CD4-positive, alpha-beta T cell treated with Interleukin-21 for 1 hour (primary cell): ENCODE data around the gene KDM4B.

Experiments
- DNase-seq: peaks from one replicate; pipeline ENCODE4 v3.0.0-alpha.2; 2020

KDM4B gene

DNA sequence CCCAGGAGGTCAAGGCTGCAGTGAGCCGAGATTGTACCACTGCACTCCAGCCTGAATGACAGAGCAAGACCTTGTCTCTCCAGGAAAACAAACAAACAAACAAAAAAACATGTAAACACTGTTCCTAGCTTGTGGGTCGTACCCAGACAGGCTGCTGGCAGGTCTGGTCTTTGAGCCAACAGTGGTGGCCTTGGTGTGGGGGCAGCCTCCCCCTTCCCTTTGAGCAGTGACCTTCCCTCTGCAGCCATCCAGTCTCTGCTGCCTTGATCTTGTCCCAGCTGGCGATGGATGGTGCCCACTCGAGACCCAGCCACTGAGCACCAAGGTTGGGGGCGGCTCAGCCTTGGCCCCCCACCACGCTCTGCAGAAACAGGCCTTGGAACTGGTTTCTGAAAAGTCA, 143.3 kb downstream of the KDM4B start:
- DNase-seq = no peak

DNA sequence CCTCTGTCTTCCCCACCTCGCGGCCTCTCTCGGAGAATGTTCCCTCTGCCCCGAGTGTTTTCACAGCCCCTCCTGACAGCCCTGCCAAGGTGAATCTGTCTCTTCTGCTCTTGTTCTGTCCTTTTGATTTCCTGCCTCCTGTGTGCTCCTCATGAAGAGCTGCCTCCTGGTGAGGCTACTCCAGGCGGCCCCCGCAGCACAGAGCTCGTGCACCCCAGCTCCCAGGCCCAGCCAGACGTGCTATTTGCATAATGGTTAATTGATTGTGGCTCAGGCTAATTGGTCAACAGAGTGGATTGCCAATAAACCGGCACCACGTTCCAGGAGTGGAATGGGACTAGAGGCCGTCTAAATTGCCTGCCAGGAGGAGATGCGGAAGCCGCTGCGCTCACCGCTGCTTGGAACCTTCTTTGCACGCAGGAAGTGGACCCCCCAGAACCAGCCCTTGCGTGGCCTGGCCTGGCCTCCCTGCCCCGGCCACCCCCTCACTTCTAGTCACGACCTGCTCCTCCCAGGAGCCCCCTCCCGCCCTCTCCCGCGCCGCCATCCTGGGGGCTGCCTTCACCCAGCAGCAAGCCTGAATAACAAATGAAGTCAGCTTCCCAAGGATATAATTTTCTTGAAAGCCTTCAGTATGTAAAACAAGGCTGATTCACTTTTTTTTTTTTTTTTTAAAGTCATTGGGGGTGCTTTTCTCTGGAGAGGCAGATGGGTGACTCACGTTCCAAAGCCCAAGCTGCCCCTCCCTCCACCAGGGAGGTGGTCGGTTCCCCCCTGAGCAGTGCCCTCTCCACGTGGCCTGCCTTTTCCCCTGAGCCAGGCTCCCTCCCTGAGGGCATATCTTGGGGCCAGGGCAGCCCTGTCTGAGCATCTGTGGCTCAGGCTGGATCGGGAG, 144.0 kb downstream of the KDM4B start:
- no peak for DNase-seq

DNA sequence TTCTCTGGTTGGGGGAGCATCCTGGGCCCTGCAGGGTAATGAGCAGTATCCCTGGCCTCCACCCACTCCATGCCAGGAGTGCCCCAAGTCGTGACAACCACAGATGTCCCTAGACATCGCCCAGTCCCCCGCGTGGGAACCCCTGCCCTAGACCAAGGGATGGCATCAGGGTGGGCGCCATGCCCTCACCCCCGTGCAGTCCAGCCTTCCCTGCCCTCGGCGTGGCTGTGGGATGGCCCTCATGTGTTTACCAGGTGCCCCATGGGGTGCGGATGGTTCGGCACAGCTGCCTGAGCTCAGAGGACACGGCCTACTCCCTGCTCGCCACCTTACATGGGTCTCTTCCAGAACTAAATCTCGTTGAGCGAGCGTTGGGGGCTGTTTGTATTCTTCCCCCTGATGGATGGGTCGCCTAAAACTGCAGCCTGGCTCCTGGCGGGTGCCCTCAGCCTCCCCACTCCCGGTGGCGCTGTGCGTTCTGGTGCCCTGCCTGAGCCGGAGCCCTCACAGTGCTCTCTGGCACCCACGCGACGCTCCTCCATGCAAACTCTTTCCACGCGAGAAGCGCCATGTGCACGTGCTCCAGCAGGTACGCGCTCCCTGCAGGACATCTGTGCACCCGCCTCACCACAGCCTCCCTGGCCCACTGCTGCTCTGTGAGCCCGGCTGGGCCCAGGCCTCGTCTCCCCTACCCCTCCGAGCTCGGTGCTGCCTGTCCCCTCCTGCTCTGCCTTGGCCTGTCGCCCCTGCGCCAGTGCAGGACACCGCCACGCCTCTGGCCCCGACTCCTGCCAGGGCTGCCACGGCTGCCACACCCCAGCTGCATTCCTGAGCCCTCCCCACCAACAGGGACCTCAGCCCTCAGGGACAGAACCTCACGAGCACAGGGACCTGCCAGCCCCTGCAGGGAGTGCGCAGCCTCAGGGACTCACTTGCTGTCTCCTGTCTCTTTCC, 145.0 kb downstream of the KDM4B start:
- DNase-seq = no peak

GRCh38 chr19:5114727-5115126, 145.8 kb downstream of the KDM4B start:
- no peak for DNase-seq

DNA sequence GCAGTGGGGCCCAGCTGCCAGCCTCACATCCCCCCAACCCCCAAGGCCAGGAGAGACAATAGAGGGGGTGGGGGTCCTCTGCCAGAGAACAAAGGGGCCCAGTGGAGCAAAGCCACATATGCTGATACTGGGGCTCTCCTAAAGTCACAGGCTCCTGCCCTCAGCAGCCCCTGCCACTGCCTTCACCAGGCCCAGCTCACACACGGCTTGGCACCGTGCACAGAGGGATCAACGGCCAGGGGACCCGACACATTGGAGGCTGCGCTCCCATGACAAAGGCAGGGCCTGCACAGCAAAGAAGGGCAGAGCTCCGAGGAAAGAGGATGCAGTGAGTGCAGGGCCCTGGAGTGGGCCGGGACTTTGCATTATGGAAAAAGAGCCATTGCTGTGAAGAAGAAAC, 146.4 kb downstream of the KDM4B start:
- no peak for DNase-seq

DNA sequence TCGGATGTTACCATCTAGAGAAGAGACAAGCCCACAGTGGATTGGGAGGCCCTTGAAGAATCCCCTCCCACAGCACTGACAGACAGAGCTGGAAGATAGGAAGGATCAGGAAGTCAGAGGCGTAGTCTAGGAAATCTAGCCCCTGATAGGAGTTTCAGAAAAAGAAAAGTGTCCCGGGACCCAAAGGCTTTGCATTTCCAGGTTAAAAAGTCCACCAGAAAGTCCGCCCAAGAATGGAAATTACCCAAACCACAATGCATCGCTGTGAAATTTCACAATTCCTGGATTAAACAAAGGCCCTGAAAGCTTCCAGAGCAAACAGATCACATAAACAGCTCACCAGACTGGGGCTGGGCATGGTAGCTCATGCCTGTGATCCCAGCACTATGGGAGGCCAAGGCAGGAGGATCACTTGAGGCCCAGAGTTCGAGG, 146.9 kb downstream of the KDM4B start:
- no peak for DNase-seq

- DNase-seq = no peak
These were observed 147.4 kb downstream of the KDM4B start for GRCh38 chr19:5116292-5116691.

GRCh38 chr19:5117421-5117820, 148.5 kb downstream of the KDM4B start:
- no peak for DNase-seq

DNA sequence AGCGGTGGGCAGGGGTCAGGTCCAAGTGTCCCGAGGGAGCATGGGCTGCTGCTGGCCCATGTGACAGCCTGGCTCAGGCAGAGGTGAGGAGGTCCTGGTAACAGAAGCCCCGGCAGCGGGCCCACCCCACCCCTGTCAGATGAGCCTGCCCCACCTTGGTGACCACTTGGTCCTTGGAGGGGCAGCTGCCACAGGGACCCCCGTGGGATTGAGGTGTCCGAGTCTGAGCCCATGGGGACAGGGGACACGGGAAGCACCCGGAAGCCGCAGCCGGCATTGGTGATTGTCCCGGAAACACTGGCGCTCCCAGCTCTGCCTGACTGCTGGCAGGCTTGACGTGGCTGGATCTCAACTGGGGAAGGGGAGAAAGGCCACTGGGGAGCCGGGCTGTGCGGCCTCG, 149.1 kb downstream of the KDM4B start:
- DNase-seq = no peak

DNA sequence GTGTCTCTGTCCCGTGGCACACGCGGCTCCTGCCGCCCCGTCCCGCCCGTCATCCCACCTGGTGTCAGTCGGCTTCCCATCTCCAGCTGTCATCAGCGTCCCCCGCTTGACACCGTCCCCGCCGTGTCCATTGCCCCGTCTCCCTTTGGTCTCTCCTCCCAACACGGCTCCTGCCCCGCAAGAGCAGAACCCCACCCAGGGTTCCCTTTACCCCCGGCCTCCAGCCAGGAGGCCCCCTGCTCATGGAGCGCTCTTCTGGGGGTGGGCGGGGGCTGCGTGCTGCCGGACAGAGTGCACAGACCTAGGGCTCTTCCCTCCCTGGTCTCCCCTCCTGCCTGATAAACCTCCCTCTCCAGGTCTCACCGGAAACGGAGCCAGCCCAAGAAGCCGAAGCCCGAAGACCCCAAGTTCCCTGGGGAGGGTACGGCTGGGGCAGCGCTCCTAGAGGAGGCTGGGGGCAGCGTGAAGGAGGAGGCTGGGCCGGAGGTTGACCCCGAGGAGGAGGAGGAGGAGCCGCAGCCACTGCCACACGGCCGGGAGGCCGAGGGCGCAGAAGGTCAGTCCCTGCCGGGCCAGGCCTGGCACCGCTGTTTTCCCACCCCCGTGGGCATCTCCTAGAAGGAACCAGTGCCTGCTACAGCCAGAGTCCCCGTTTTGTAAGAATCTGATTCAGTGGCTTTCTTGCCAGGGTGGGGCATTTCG, 150.5 kb downstream of the KDM4B start:
- no peak for DNase-seq

GRCh38 chr19:5120321-5120720, 151.4 kb downstream of the KDM4B start:
- DNase-seq = no peak

DNA sequence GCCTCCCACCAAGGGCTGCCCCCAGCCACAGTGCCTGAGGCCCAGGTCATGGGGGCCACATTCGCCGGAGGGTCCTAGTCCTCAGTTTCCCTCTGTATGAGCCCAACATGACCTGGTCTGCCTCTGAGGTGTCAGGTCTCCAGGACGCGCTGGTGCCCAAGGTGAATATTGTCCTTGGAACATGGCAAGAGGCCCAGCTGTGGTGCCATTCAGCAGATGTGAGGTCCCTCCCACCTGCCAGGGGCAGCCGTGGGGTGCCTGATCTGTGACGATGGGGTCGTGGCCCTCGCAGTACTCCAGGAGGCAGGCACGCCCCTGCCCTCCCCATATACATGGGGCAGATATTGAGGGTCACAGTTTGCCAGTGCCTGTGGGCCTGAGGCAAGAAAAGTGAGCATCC, 151.9 kb downstream of the KDM4B start:
- DNase-seq = no peak

- DNase-seq = no peak
These were observed 152.6 kb downstream of the KDM4B start for GRCh38 chr19:5121266-5122120.

DNA sequence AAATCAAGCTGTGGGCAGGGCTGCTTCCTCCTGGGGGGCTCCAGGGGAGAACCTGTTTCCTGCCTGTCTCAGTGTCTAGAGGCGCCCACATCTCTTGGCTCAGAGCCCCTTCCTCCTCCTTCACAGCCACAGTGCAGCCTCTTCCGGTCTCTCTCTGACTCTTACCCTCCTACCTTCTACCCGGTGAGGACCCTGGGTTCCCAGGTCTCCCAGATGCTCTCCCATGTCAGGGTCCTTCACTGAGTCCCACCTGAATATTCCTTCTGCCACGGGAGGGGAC, 153.1 kb downstream of the KDM4B start:
- no peak for DNase-seq

DNA sequence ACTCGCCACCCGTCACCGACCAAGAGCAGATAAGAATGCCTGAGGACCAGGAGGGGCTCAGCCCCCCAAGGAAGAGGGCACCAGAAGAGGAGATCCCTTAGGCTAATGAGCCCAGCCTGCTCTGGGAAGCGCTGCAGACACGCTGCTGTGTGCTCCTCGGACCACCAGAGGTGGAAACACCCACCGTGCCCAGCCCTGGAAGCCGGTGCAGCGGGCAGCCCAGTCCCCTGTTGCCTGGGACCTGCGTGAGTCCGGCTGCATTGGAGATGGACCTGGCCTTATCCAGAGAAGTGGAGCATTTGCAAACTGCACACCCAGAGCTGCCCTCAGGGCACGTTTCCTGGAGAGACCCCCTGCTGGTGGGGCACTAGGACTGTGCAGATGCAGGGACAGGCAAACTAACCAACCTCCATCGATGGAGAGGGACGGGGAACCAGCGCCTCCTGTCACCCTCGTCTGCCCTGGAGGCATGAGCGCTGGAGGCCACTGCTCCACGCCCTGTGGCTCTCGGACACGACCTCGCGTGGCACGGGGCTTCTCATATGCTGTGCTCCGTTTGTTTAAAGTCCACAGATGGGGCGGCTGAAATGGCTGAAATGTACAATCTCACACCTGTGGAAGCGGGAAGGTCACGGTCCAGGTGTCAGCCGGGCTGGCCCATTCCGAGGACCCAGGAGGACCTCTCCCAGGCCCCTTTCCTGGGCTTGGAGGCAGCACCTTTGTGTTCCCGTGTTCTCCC, 153.9 kb downstream of the KDM4B start:
- DNase-seq = no peak

GRCh38 chr19:5123646-5124045, 154.7 kb downstream of the KDM4B start:
- no peak for DNase-seq

DNA sequence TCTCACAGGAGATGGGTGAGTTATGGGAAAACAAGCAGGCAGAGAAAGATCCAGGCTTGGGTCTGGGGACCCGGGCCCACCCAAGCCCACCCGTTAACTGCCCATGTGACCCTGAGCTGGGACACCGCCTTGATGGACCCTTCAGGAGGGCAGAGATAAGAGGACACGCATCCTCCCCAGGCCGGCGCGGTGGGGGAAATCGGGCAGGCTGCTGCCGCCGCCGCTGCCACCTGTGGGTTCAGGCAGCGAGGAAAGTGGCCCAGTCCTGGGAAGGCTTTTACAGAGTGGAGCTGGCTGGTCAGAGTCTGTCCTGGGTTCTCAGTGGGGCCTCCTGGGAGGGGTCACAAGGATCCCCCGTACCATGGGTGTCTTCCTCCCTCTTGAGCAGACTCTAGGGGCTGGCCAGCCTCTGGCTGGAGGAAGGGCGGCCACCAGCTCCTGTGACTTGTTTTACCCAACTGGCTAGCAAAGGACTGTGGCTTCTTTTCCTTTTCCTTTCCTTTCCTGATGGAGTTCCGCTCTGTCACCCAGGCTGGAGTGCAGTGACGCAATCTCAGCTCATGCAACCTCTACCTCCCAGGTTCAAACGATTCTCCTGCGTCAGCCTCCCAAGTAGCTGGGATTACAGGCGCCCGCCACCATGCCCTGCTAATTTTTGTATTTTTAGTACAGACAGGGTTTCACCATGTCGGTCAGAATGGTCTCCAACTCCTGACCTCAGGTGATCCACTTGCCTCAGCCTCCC, 155.4 kb downstream of the KDM4B start:
- DNase-seq = no peak

GRCh38 chr19:5125376-5125775, 156.5 kb downstream of the KDM4B start:
- DNase-seq = no peak

- DNase-seq = no peak
These were observed 157.0 kb downstream of the KDM4B start for GRCh38 chr19:5125797-5126497.

DNA sequence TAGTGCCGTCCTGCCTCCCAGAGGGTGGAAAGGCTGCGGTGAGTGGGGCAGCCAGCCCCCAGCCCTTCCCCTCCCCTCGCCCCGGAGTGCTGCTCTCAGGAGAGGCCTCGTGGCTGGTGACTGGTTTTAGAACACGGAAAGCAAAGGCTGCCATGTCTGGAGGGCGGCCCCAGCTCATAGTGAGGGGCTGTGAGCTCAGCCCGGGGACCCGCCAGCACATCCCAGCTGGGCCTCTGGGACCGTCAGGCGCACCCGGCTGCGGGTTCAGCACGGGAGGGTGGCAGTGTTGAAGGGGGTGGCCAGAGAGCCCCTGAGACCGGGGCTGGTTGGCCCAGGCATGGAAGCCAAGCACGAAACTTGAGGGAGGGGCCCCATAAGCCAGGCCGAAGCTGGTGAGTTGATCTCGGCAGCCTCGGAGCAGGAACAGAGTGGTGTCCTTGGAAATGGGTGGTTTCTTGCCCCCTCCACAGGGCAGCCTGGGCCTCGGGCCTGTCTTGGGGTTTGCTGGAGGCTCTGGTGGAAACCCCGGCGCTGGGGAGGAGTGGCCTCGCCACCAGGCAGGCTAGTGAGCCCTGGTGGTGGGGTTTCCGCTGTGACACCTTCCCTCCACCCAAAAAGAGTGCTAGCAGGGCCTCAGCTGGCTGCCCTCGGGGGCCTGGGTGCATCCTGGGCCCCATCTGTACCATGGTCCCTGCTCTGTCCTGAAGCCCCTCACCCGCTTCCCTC, 157.7 kb downstream of the KDM4B start:
- no peak for DNase-seq
